ENCODE measurements around the gene SHE.

GRCh38 chr1:154431586-154432373 lies 70.4 kb downstream of the SHE start:
- TF ChIP-seq TAF1 (IDR thresholded peaks at IDR 0.05; ENCODE audit: low read depth, low read length) (no peak), CTCF (IDR thresholded peaks at IDR 0.05; ENCODE audit: control extremely low read depth in 1 of 3, insufficient read depth in 1 of 3, low read depth in 1 of 3, low read length in 3 of 3) (no peak), CEBPB (IDR thresholded peaks at IDR 0.05; ENCODE audit: low read depth, low read length) (no peak), JUND (IDR thresholded peaks at IDR 0.05; ENCODE audit: low read length) (no peak), CHD2 (IDR thresholded peaks at IDR 0.05; ENCODE audit: low read length) (no peak), POLR2A (IDR thresholded peaks at IDR 0.05; ENCODE audit: control extremely low read depth in 1 of 2, low read depth in 2 of 2, low read length in 2 of 2) (no peak)

Data from H1 (cell line).